Colonic mucosa (tissue), 4 donors: ENCODE measurements around the gene SIX6. TPM values are rescaled to one million over a fixed set of nuclear protein-coding genes. Genes with fewer than 3 reads are reported as not detected.
"Not testable (repeated sequence)": the region's sequence is repeated elsewhere in the genome, so short reads cannot be mapped to it uniquely, and the experiment has no call there.

Source experiments
- DNase-seq: peaks from one replicate; pipeline ENCODE4 v3.0.0-alpha.2; 2020
- H3K27ac ChIP-seq: fragments of 200-600 bp; one replicate; pipeline ENCODE4 v1.8.0; 2021
- H3K27me3 ChIP-seq: fragments of 200-600 bp; one replicate; pipeline ENCODE4 v1.8.0; 2021
- H3K36me3 ChIP-seq: fragments of 200-600 bp; one replicate; pipeline ENCODE4 v1.8.0; 2021
- H3K4me1 ChIP-seq: fragments of 200-600 bp; one replicate; pipeline ENCODE4 v1.8.0; 2021; ENCODE audit warnings: mild to moderate bottlenecking
- H3K4me3 ChIP-seq: fragments of 200-600 bp; one replicate; pipeline ENCODE4 v1.8.0; 2021
- H3K9ac ChIP-seq, 2 donors: one replicate each; pipeline ENCODE4 v1.7.0; 2013; ENCODE audit warnings: control low read depth in 2 of 2, low read depth in 2 of 2, low read length in 2 of 2
- H3K9me3 ChIP-seq: fragments of 200-600 bp; one replicate; pipeline ENCODE4 v1.8.0; 2021
- intact Hi-C: fragments of 100-400 bp; cut with DNase I; formaldehyde crosslinking; loops from one replicate; pipeline ENCODE4 v1.14.1; 2022
- total RNA-seq, 2 donors: library from RNA; stranded (reverse); fragmentation: NEBNext Ultra II Directional in 1 of 2; extraction: Animal tissue kit (Norgen Biotek cat#: 25700) in 1 of 2; gene quantifications; one replicate each; pipeline ENCODE4 v1.2.1, GENCODE V29; 2021
- TF ChIP-seq, protein P1 (sequence below): fragments of 200-600 bp; IDR thresholded peaks from one replicate; pipeline ENCODE4 v1.8.0; 2022; ENCODE audit warnings: antibody characterized with exemption, mild to moderate bottlenecking
- donor health status: healthy.
- donor health status: DM: no; HTN: no; CAD: no.
- donor health status: DM: no; HTN: no; CAD: no.

Gene SIX6
- total RNA-seq: not detected

DNA sequence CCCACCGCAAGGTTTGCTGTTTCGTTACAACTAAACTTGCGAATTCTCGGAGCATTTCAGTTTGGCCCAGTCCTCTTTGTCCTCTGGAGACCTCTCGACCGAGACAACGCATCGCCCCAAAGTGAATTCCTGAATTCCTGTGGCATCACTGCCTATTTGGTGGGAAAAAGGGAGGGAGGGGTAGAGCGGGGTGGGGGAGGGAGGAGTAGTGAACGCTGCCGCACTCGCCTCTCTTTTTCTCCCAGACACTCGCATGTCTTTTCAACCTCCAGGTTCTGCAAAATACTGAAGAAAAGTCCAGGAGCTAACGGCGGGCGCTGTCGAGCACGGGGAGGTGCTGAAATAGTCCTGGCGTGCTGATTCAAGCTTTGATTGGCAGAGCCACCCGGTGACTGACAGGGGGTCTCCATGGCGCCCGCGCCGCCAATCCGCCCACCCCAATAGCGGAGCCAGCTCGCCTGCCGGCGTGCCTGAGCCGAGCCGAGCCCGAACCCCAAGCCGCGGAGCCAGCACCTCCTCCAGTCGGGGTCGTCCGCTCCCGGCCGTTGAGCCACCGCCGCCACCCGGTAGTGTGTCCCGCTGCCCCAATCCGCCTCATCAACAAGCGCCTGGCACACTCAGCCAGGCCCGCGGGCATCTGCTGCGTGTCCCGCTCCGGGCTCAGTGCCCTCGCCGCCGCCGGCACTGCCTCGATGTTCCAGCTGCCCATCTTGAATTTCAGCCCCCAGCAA is at the start of gene SIX6:
Gene SIX6 (plus strand): TSS at position 440 of the 731 bp plus-strand sequence. CDS start 253 bp downstream, at position 693.
- DNase-seq: no peak
- intact Hi-C loops: no loop called here

DNA sequence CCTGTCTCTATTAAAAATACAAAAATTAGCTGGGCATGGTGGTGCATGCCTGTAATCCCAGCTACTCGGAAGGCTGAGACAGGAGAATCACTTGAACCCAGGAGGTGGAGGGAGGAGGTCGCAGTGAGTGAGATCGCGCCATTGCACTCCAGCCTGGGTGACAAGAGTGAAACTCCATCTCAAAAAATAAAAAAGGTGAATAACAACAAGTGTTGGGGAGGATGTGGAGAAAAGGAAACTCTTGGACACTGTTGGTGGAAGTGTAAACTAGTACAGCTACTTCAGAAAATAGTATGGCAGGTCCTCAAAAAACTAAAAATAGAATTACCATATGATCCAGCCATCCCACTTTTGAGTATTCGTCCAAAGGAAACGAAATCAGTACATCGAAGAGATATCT is 28.7 kb upstream of the SIX6 start:
- intact Hi-C loops: not testable (repeated sequence)

More for the DNA sequence above, at the start of gene SIX6:
- Histone ChIP-seq H3K9me3 (no peaks in the 10 kb centered on the region), H3K4me3 (no peak within 1 kb of the TSS), H3K36me3 (no peaks in the 10 kb centered on the region), H3K4me1 (no peaks in the 10 kb centered on the region), H3K27me3 (peaks cover 93% of the 10 kb centered on the region), H3K27ac (no peak within 1 kb of the TSS), H3K9ac (no peak within 1 kb of the TSS)
- TF ChIP-seq, protein P1, sequence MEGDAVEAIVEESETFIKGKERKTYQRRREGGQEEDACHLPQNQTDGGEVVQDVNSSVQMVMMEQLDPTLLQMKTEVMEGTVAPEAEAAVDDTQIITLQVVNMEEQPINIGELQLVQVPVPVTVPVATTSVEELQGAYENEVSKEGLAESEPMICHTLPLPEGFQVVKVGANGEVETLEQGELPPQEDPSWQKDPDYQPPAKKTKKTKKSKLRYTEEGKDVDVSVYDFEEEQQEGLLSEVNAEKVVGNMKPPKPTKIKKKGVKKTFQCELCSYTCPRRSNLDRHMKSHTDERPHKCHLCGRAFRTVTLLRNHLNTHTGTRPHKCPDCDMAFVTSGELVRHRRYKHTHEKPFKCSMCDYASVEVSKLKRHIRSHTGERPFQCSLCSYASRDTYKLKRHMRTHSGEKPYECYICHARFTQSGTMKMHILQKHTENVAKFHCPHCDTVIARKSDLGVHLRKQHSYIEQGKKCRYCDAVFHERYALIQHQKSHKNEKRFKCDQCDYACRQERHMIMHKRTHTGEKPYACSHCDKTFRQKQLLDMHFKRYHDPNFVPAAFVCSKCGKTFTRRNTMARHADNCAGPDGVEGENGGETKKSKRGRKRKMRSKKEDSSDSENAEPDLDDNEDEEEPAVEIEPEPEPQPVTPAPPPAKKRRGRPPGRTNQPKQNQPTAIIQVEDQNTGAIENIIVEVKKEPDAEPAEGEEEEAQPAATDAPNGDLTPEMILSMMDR: no peak

GRCh38 chr14:60482743-60483142 is 26.2 kb upstream of the SIX6 start:
- Histone ChIP-seq H3K27ac (no peak overlapping the region), H3K36me3 (no peaks in the 10 kb centered on the region), H3K4me3 (no peak overlapping the region), H3K4me1 (no peaks in the 10 kb centered on the region), H3K9ac (no peak overlapping the region), H3K27me3 (peaks cover 22% of the 10 kb centered on the region), H3K9me3 (no peaks in the 10 kb centered on the region)
- no peak for DNase-seq
- TF ChIP-seq, protein P1: no peak
- intact Hi-C loops: no loop called here

More for the DNA sequence above, 28.7 kb upstream of the SIX6 start:
- H3K27me3 ChIP-seq, H3K9ac ChIP-seq, DNase-seq, H3K36me3 ChIP-seq, H3K4me1 ChIP-seq, H3K9me3 ChIP-seq, H3K4me3 ChIP-seq, H3K27ac ChIP-seq: not testable (repeated sequence)

GRCh38 chr14:60485057-60485597 is 23.8 kb upstream of the SIX6 start:
- Histone ChIP-seq H3K36me3 (no peaks in the 10 kb centered on the region), H3K9me3 (no peaks in the 10 kb centered on the region), H3K4me3 (no peak overlapping the region), H3K4me1 (no peaks in the 10 kb centered on the region), H3K27me3 (peaks cover 22% of the 10 kb centered on the region), H3K27ac (no peak overlapping the region), H3K9ac (no peak overlapping the region)
- DNase-seq: no peak
- TF ChIP-seq, protein P1: no peak
- intact Hi-C loops: no loop called here

GRCh38 chr14:60485598-60486251 is 23.2 kb upstream of the SIX6 start, which contains the start of gene C14orf39:
TSS of gene C14orf39 (minus strand) at chr14:60486063. CDS start at chr14:60485078, 985 bp downstream.
- TF ChIP-seq, protein P1: no peak
- intact Hi-C loops: no loop called here
- H3K9ac ChIP-seq: no peak within 1 kb of the TSS
- H3K27ac ChIP-seq: no peak within 1 kb of the TSS
- no peak for DNase-seq
- no peak within 1 kb of the TSS for H3K4me3 ChIP-seq
- H3K36me3 ChIP-seq: no peaks in the 10 kb centered on the region
- peaks cover 22% of the 10 kb centered on the region for H3K27me3 ChIP-seq
- H3K4me1 ChIP-seq: no peaks in the 10 kb centered on the region
- H3K9me3 ChIP-seq: no peaks in the 10 kb centered on the region
